AG08396 (cell line): Measurements from ENCODE around the gene NOL4L.
A peak's percentile ranks its signal among the peaks of the same experiment; 100 is the strongest.

Source experiments
- DNase-seq: peaks from one replicate; pipeline ENCODE4 v3.0.0; 2012; ENCODE audit warnings: low spot score, mixed read lengths

Gene NOL4L

GRCh38 chr20:32456869-32457478 is 128.2 kb downstream of the NOL4L start:
- DNase-seq: peak; percentile 94

GRCh38 chr20:32455901-32456701 is 129.0 kb downstream of the NOL4L start:
- DNase-seq: no peak

GRCh38 chr20:32455171-32455900 is 129.8 kb downstream of the NOL4L start:
- no peak for DNase-seq

- DNase-seq: no peak
Observed at GRCh38 chr20:32454164-32455145, 130.7 kb downstream of the NOL4L start.

GRCh38 chr20:32453467-32454163 is 131.5 kb downstream of the NOL4L start:
- DNase-seq: no peak

- no peak for DNase-seq
Observed at GRCh38 chr20:32452776-32453466, 132.2 kb downstream of the NOL4L start.

- DNase-seq: no peak
Observed at GRCh38 chr20:32451682-32452461, 133.3 kb downstream of the NOL4L start.

GRCh38 chr20:32451340-32451681 is 133.8 kb downstream of the NOL4L start:
- no peak for DNase-seq

GRCh38 chr20:32450484-32451061 is 134.6 kb downstream of the NOL4L start:
- no peak for DNase-seq

- DNase-seq: no peak
Observed at GRCh38 chr20:32449890-32450401, 135.2 kb downstream of the NOL4L start.

GRCh38 chr20:32449057-32449889 is 135.9 kb downstream of the NOL4L start:
- DNase-seq: no peak

GRCh38 chr20:32448306-32449056 is 136.7 kb downstream of the NOL4L start:
- no peak for DNase-seq

- no peak for DNase-seq
Observed at GRCh38 chr20:32447136-32448027, 137.8 kb downstream of the NOL4L start.

- no peak for DNase-seq
Observed at GRCh38 chr20:32446301-32447100, 138.6 kb downstream of the NOL4L start.

GRCh38 chr20:32445539-32446273 is 139.4 kb downstream of the NOL4L start:
- DNase-seq: no peak
